GM12878 (cell line): ENCODE results near the gene RSPRY1. TPM values are rescaled to one million over a fixed set of nuclear protein-coding genes. Genes with fewer than 3 reads are reported as not detected.

Source experiments
- BACH1 ChIP-seq: fragments of 450-650 bp; IDR thresholded peaks from 2 replicates; pipeline ENCODE4 v1.6.1; 2017; ENCODE audit warnings: mild to moderate bottlenecking, borderline replicate concordance
- DPF2 ChIP-seq: fragments of 450-650 bp; IDR thresholded peaks from 2 replicates; pipeline ENCODE4 v1.6.1; 2017; ENCODE audit warnings: mild to moderate bottlenecking
- E2F4 ChIP-seq: IDR thresholded peaks from 2 replicates; pipeline ENCODE4 v1.6.1; 2012; ENCODE audit warnings: low read depth, low read length, improper control_type of control experiment
- LARP7 ChIP-seq: fragments of 450-650 bp; IDR thresholded peaks from 2 replicates; pipeline ENCODE4 v1.6.1; 2017; ENCODE audit warnings: mild to moderate bottlenecking
- NFIC ChIP-seq: IDR thresholded peaks from 2 replicates; pipeline ENCODE4 v1.6.1; 2012; ENCODE audit warnings: low read depth, mild to moderate bottlenecking, inconsistent platforms, low read length, moderate library complexity
- NFXL1 ChIP-seq: fragments of 450-650 bp; IDR thresholded peaks from 2 replicates; pipeline ENCODE4 v1.6.1; 2017; ENCODE audit warnings: antibody characterized with exemption, mild to moderate bottlenecking, borderline replicate concordance
- PKNOX1 ChIP-seq: fragments of 450-650 bp; IDR thresholded peaks from 2 replicates; pipeline ENCODE4 v1.6.1; 2016; ENCODE audit warnings: mild to moderate bottlenecking
- PRDM15 ChIP-seq: fragments of 450-650 bp; formaldehyde crosslinking; IDR thresholded peaks from 2 replicates; pipeline ENCODE4 v1.4.0; 2020; ENCODE audit warnings: mild to moderate bottlenecking, moderate library complexity
- RELB ChIP-seq: fragments of 450-650 bp; IDR thresholded peaks from 2 replicates; pipeline ENCODE4 v1.6.1; 2017; ENCODE audit warnings: low read depth, mild to moderate bottlenecking, moderate library complexity
- SIN3A ChIP-seq: IDR thresholded peaks from 2 replicates; pipeline ENCODE4 v1.6.1; 2012; ENCODE audit warnings: low read depth, low read length, improper control_type of control experiment
- SMC3 ChIP-seq: IDR thresholded peaks from 2 replicates; pipeline ENCODE4 v1.6.1; 2011; ENCODE audit warnings: low read length, improper control_type of control experiment, borderline replicate concordance
- SPI1 ChIP-seq: IDR thresholded peaks from 2 replicates; pipeline ENCODE4 v1.6.1; 2011; ENCODE audit warnings: low read depth, mild to moderate bottlenecking, low read length, moderate library complexity, borderline replicate concordance; ENCODE audit not compliant: insufficient read depth
- SUPT20H ChIP-seq: IDR thresholded peaks from 2 replicates; pipeline ENCODE4 v1.6.1; 2011; ENCODE audit warnings: low read depth, mild to moderate bottlenecking, low read length, moderate library complexity, borderline replicate concordance; ENCODE audit not compliant: control insufficient read depth
- TBL1XR1 ChIP-seq: IDR thresholded peaks from 2 replicates; pipeline ENCODE4 v1.6.1; 2012; ENCODE audit warnings: low read depth, low read length, improper control_type of control experiment
- USF1 ChIP-seq: IDR thresholded peaks from 2 replicates; pipeline ENCODE4 v1.6.1; 2011; ENCODE audit warnings: borderline replicate concordance, low read depth, mild to moderate bottlenecking, moderate library complexity, mixed read lengths, low read length; ENCODE audit not compliant: insufficient read depth; ENCODE audit errors: extremely low read length
- ZNF592 ChIP-seq: fragments of 450-650 bp; IDR thresholded peaks from 2 replicates; pipeline ENCODE4 v1.6.1; 2017; ENCODE audit warnings: mild to moderate bottlenecking, moderate library complexity
- ZNF622 ChIP-seq: fragments of 450-650 bp; IDR thresholded peaks from 2 replicates; pipeline ENCODE4 v1.6.1; 2017; ENCODE audit warnings: mild to moderate bottlenecking, inconsistent platforms
- polyA plus RNA-seq, 11 experiments: library from polyadenylated mRNA; depleted of rRNA in 4 of 11; unstranded in 6 of 11; stranded (reverse) in 5 of 11; fragments of >200 nt; fragmentation: Nextera tagmentation in 4 of 11; fragmentation: Illumina TruSeq in 1 of 11; extraction: Ambion mirVana in 4 of 11; extraction: Trizol in 1 of 11; gene quantifications; 1 replicate in 1 of 11; 2 replicates in 10 of 11; pipeline versions ENCODE4 v1.2.1 to v1.2.3, GENCODE V29; 2011 to 2016; ENCODE audit warnings: inconsistent platforms in 2 of 11, missing spikeins in 2 of 11, low read depth in 1 of 11
- total RNA-seq, 4 experiments: library from RNA; depleted of rRNA in 3 of 4; stranded (reverse); fragments of >200 nt in 3 of 4; fragmentation: Illumina TruSeq in 1 of 4; extraction: Trizol in 1 of 4; gene quantifications; 2 replicates each; pipeline versions ENCODE4 v1.2.1 to v1.2.3, GENCODE V29; 2013 to 2021

RSPRY1 gene
- total and polyA plus RNA-seq, 10 of the 15 experiments (the other 5 are each of a cell fraction or from before 2014, with no cell fraction given): 18.5 to 57.0 (median 41.2) TPM

- no peak; the same call in 1 of the 2 replicates for TF ChIP-seq E2F4
- TF ChIP-seq NFIC: no peak
- TF ChIP-seq NFXL1: no peak
- TF ChIP-seq BACH1: 0 out of 2 replicates have a peak, but pooled peaks have one; percentile 15
- no peak for TF ChIP-seq SPI1
- TF ChIP-seq USF1: no peak
- TF ChIP-seq LARP7: peak; percentile 49; the same call in 1 of the 2 replicates
- TF ChIP-seq SIN3A: no peak
- no peak; the same call in 1 of the 2 replicates for TF ChIP-seq RELB
- no peak for TF ChIP-seq SUPT20H
- TF ChIP-seq ZNF592: no peak
- TF ChIP-seq ZNF622: no peak
- TF ChIP-seq TBL1XR1: no peak
- no peak for TF ChIP-seq PKNOX1
- TF ChIP-seq PRDM15: no peak
- TF ChIP-seq SMC3: no peak
- no peak; the same call in 1 of the 2 replicates for TF ChIP-seq DPF2
Measured at GRCh38 chr16:57185446-57185944, 634 bp upstream of the RSPRY1 start (continued).
